Hematopoietic multipotent progenitor cell treated with erythropoietin and hydrocortisone succinate and interleukin-3 and kit ligand, for 6 days (in vitro differentiated cells): ENCODE results near the gene USP46.
A peak's percentile ranks its signal among the peaks of the same experiment; 100 is the strongest.

Source experiments
- DNase-seq: peaks from one replicate; pipeline ENCODE4 v3.0.0-alpha.2; 2015

USP46 gene

GRCh38 chr4:52617336-52618020 lies 41.6 kb downstream of the USP46 start:
- peak; percentile 8 for DNase-seq

GRCh38 chr4:52614241-52614640 lies 44.9 kb downstream of the USP46 start:
- no peak for DNase-seq

- no peak for DNase-seq
Observed at GRCh38 chr4:52612341-52612740, 46.8 kb downstream of the USP46 start.

GRCh38 chr4:52611030-52611555 lies 48.0 kb downstream of the USP46 start:
- DNase-seq, result no peak

GRCh38 chr4:52606726-52607125 lies 52.4 kb downstream of the USP46 start:
- no peak for DNase-seq

GRCh38 chr4:52606040-52606439 lies 53.1 kb downstream of the USP46 start:
- no peak for DNase-seq

GRCh38 chr4:52604215-52604614 lies 54.9 kb downstream of the USP46 start:
- DNase-seq, result no peak

- DNase-seq, result no peak
Observed at GRCh38 chr4:52600275-52600674, 58.8 kb downstream of the USP46 start.

GRCh38 chr4:52595001-52595400 lies 64.1 kb downstream of the USP46 start:
- no peak for DNase-seq

GRCh38 chr4:52592287-52592686 lies 66.8 kb downstream of the USP46 start:
- no peak for DNase-seq

- peak; percentile 52 for DNase-seq
Observed at GRCh38 chr4:52588771-52589591, 70.1 kb downstream of the USP46 start.

- DNase-seq, result peak; percentile 65
Observed at GRCh38 chr4:52588097-52588496, 71.0 kb downstream of the USP46 start.

GRCh38 chr4:52586069-52586468 lies 73.0 kb downstream of the USP46 start:
- DNase-seq, result no peak

GRCh38 chr4:52585379-52585778 lies 73.7 kb downstream of the USP46 start:
- no peak for DNase-seq

GRCh38 chr4:52579602-52580272 lies 79.4 kb downstream of the USP46 start:
- no peak for DNase-seq

GRCh38 chr4:52578951-52579350 lies 80.2 kb downstream of the USP46 start:
- DNase-seq, result no peak

- DNase-seq, result no peak
Observed at GRCh38 chr4:52577624-52577962, 81.5 kb downstream of the USP46 start.

- DNase-seq, result no peak
Observed at GRCh38 chr4:52576961-52577623, 82.0 kb downstream of the USP46 start.

GRCh38 chr4:52576326-52576725 lies 82.8 kb downstream of the USP46 start:
- no peak for DNase-seq

- no peak for DNase-seq
Observed at GRCh38 chr4:52575406-52575805, 83.7 kb downstream of the USP46 start.

- DNase-seq, result no peak
Observed at GRCh38 chr4:52574036-52574435, 85.1 kb downstream of the USP46 start.

GRCh38 chr4:52573551-52573950 lies 85.5 kb downstream of the USP46 start:
- no peak for DNase-seq

- no peak for DNase-seq
Observed at GRCh38 chr4:52572936-52573485, 86.1 kb downstream of the USP46 start.
